ENCODE results near the gene GGT6.
A peak's percentile ranks its signal among the peaks of the same experiment; 100 is the strongest.

Gene GGT6

GRCh38 chr17:4572131-4572530, 11.8 kb upstream of the GGT6 start:
- no peak for DNase-seq

GRCh38 chr17:4569591-4569990, 9.2 kb upstream of the GGT6 start:
- peak; percentile 21 for DNase-seq

GRCh38 chr17:4566785-4567184, 6.4 kb upstream of the GGT6 start:
- DNase-seq = peak; percentile 42

GRCh38 chr17:4565209-4566141, 5.1 kb upstream of the GGT6 start:
- DNase-seq = peak; percentile 66

GRCh38 chr17:4562015-4562969, 1.9 kb upstream of the GGT6 start:
- no peak for DNase-seq

GRCh38 chr17:4560837-4561256, 470 bp upstream of the GGT6 start:
- DNase-seq = no peak

GRCh38 chr17:4559966-4560365, 411 bp downstream of the GGT6 start:
- no peak for DNase-seq

GRCh38 chr17:4559139-4559791, 1.1 kb downstream of the GGT6 start:
- DNase-seq = no peak

- no peak for DNase-seq
These were observed 1.9 kb downstream of the GGT6 start for GRCh38 chr17:4558347-4558971.

GRCh38 chr17:4557626-4558346, 2.6 kb downstream of the GGT6 start:
- DNase-seq = no peak

GRCh38 chr17:4556996-4557395, 3.4 kb downstream of the GGT6 start:
- DNase-seq = no peak

- DNase-seq = no peak
These were observed 4.3 kb downstream of the GGT6 start for GRCh38 chr17:4555873-4556759.

- peak; percentile 96 for DNase-seq
These were observed 5.2 kb downstream of the GGT6 start, which contains the start of gene MYBBP1A for GRCh38 chr17:4554997-4555799. Gene MYBBP1A, minus strand, starts transcription at chr17:4555384. Its CDS starts 60 bp downstream, at chr17:4555324.

GRCh38 chr17:4554441-4554996, 5.9 kb downstream of the GGT6 start:
- no peak for DNase-seq

- no peak for DNase-seq
These were observed 6.7 kb downstream of the GGT6 start for GRCh38 chr17:4553669-4554068.

- DNase-seq = no peak
These were observed 8.4 kb downstream of the GGT6 start for GRCh38 chr17:4551796-4552525.

GRCh38 chr17:4551141-4551540, 9.2 kb downstream of the GGT6 start:
- no peak for DNase-seq

- DNase-seq = no peak
These were observed 9.8 kb downstream of the GGT6 start for GRCh38 chr17:4550534-4551039.
